GM19043 (cell line): Measurements from ENCODE around the gene IGF2BP3.

Experiments used
- ATAC-seq: cut with Tn5 transposase; IDR thresholded peaks from one replicate; pipeline ENCODE4 v1.9.1; 2021; ENCODE audit warnings: low read depth; ENCODE audit not compliant: unreplicated experiment

IGF2BP3 gene

GRCh38 chr7:23380961-23381360, 89.3 kb downstream of the IGF2BP3 start:
- ATAC-seq, result no peak

GRCh38 chr7:23380556-23380955, 89.7 kb downstream of the IGF2BP3 start:
- ATAC-seq, result no peak

DNA sequence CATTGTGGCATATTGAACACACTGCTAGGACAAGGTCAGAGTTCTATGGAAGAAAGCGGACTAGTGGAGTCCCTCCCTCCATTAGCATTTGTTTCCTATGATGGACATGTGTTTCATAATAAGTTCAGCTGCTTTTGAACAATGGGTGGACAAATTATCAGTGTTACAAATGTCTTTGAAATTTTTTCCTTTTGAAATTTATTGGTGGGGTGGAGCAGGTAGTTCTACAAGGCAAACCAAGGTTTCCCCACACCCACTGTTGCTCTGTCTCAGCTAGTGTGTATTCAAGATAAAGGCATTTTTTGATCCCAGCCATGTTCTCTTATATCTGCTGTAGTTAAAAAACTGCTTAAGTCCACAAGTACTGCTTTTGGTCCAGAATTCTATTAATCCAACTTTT, 91.3 kb downstream of the IGF2BP3 start:
- no peak for ATAC-seq

- no peak for ATAC-seq
Observed at GRCh38 chr7:23377134-23377533, 93.2 kb downstream of the IGF2BP3 start.

DNA sequence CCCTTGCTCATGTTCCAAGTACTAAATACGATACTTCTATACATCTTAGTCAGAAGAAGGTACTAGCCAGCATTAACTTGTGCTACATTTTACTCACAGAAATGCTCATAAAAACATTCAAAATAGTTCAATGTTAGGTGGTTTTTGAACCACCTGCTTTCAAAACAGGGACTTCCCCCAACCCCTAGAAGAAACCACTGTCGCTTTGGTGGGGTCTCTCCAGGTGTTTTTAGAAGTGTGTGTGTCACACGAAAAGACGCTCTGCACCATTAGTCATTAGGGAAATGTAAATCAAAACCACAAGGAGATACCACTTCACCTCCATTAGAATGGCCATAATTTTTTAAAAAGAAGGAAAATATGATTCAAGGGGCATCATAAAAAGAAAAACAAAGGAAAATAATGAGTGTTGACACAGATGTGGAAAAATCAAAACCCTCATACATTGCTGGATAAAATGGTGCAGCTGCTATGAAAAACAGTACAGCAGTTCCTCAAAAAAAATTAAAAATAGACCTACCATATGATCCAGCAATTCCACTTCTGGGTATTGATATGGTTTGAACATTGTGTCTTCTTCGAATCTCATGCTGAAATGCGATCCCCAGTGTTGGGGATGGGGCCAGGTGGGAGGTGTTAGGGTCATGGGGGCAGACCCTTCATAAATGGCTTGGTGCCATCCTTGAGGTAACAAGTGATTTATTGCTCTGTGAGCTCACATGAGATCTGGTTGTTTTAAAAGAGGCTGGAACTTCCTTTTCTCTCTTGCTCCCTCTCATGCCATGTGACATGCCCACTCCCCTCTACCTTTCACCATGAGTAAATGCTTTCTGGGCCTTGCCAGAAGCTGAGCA, 96.9 kb downstream of the IGF2BP3 start:
- peak; percentile 67 for ATAC-seq

- no peak for ATAC-seq
Observed at GRCh38 chr7:23372611-23373010, 97.7 kb downstream of the IGF2BP3 start.

- ATAC-seq, result no peak
Observed at GRCh38 chr7:23371654-23372053, 98.6 kb downstream of the IGF2BP3 start.

- no peak for ATAC-seq
Observed at GRCh38 chr7:23369695-23370404, 100.4 kb downstream of the IGF2BP3 start.

DNA sequence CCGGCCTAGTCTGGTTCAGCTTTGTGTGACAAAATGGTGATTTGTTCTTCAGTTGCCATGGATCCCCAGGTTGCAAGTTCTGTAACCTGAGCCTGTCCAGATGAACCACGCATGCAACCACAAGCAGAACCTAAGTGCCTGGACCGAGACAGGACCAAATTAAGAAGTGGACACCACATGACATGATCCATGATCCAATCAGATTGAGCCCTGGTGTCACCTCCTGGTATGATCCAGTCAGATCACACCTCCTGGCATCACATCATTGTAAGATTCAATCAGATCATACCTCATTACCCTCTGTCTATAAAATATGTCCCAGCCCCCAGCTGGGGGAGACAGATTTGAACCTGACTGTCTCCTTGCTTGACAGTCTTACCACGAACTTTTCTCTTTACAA, 101.2 kb downstream of the IGF2BP3 start:
- ATAC-seq, result no peak

GRCh38 chr7:23358152-23358674, 112.1 kb downstream of the IGF2BP3 start:
- no peak for ATAC-seq

- ATAC-seq, result peak; percentile 47
Observed at GRCh38 chr7:23357190-23358093, 112.8 kb downstream of the IGF2BP3 start.

GRCh38 chr7:23356726-23357125, 113.6 kb downstream of the IGF2BP3 start:
- ATAC-seq, result no peak

GRCh38 chr7:23356168-23356567, 114.1 kb downstream of the IGF2BP3 start:
- no peak for ATAC-seq

- ATAC-seq, result peak; percentile 57
Observed at GRCh38 chr7:23353172-23353571, 117.1 kb downstream of the IGF2BP3 start.

DNA sequence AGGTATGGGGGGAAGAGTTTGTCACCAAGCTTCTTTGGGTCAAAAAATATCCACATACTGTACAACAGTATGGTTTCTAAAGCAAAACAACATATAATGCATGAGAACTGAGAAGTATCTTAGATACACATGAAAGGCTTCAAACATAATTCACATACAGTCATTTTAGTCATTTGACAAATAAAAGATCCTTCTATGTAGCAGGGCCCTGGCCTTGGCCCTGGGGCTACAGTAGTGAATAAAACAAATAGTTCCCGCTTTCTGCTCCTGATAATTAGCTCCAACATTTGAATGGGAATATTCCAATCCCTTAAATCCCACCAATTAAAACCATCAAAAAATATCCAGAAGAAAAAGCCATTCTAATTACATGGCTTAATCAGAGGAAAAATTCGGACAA, 119.8 kb downstream of the IGF2BP3 start:
- no peak for ATAC-seq

DNA sequence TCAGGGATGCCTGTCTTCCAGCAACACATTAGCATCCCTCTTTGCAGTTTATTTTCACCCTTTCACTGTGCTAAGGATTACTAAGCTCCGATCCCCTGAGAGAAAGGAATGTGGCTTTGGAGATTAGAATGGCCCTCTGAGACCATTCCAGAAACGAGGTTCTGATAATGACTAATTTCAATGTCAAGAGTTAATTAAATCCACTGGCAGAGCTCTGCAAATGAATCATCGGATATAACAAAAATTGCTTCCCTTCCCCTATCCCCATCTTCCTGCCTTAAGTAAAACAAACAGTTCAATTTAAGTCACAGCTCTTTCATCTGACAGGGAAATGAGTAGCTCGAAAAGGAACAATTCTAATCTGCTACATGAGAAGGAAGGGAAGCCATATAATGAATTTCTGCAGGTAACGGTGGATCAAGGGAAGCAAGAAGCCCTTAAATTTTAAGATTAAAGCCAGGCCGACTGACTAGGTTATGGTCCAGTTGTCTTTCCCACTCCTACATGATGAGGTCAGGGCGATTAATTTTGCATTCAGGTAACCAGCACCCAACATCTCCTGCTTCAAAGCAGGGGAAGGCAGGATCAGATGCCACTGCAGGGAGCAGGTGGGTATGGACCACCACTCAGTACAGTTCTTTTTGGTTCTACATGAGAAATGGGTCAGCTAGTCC, 120.7 kb downstream of the IGF2BP3 start:
- ATAC-seq, result no peak

DNA sequence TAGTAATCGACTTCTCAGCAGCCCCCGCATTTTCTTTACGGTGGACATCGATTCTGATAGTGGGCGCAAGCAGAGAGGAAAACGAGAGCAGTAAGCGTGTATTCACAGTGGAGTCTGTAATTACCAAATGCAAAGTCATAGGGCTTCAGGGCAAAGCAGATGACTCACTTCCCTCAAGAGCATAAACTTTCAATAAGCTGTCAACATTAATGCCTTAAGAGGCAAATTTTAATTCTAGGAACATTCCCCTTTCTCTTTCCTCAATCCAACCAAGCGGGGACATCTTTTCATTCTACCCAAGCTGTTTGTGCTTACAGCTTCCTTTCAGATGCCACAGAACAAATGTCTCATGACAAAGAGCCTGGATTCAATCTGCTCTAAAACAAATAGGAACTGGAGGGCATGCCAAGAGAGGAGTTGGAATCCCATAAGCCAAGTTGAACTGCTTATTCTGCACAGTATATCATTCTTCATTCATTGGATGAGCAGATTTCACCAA, 122.6 kb downstream of the IGF2BP3 start:
- no peak for ATAC-seq

GRCh38 chr7:23347033-23347681, 123.1 kb downstream of the IGF2BP3 start:
- no peak for ATAC-seq

GRCh38 chr7:23346316-23346715, 124.0 kb downstream of the IGF2BP3 start:
- ATAC-seq, result peak; percentile 56
